Measurements from ENCODE around the gene SYP.

GRCh38 chrX:49246541-49246940 is 46.5 kb upstream of the SYP start:
- no peak for TF ChIP-seq CTCF (IDR thresholded peaks at IDR 0.05)
- TF ChIP-seq POLR2A (IDR thresholded peaks at IDR 0.05) = no peak

Data from sigmoid colon (tissue), 3 donors.